Bone marrow (tissue), 2 donors: ENCODE measurements around the gene PCDHA11.
"Not testable (repeated sequence)": the region's sequence is repeated elsewhere in the genome, so short reads cannot be mapped to it uniquely, and the experiment has no call there.

Experiments
- DNase-seq, 2 donors: peaks; one replicate each; lab custom pipeline; 2025; lab: John Stamatoyannopoulos, UW

Gene PCDHA11, protein sequence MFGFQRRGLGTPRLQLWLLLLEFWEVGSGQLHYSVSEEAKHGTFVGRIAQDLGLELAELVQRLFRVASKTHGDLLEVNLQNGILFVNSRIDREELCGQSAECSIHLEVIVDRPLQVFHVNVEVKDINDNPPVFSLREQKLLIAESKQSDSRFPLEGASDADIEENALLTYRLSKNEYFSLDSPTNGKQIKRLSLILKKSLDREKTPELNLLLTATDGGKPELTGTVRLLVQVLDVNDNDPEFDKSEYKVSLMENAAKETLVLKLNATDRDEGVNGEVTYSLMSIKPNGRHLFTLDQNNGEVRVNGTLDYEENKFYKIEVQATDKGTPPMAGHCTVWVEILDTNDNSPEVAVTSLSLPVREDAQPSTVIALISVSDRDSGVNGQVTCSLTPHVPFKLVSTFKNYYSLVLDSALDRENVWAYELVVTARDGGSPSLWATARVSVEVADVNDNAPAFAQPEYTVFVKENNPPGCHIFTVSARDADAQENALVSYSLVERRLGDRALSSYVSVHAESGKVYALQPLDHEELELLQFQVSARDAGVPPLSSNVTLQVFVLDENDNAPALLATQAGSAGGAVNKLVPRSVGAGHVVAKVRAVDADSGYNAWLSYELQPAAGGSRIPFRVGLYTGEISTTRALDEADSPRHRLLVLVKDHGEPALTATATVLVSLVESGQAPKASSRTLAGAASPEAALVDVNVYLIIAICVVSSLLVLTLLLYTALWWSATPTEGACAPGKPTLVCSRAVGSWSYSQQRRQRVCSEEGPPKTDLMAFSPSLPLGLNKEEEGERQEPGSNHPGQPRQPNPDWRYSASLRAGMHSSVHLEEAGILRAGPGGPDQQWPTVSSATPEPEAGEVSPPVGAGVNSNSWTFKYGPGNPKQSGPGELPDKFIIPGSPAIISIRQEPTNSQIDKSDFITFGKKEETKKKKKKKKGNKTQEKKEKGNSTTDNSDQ

DNA sequence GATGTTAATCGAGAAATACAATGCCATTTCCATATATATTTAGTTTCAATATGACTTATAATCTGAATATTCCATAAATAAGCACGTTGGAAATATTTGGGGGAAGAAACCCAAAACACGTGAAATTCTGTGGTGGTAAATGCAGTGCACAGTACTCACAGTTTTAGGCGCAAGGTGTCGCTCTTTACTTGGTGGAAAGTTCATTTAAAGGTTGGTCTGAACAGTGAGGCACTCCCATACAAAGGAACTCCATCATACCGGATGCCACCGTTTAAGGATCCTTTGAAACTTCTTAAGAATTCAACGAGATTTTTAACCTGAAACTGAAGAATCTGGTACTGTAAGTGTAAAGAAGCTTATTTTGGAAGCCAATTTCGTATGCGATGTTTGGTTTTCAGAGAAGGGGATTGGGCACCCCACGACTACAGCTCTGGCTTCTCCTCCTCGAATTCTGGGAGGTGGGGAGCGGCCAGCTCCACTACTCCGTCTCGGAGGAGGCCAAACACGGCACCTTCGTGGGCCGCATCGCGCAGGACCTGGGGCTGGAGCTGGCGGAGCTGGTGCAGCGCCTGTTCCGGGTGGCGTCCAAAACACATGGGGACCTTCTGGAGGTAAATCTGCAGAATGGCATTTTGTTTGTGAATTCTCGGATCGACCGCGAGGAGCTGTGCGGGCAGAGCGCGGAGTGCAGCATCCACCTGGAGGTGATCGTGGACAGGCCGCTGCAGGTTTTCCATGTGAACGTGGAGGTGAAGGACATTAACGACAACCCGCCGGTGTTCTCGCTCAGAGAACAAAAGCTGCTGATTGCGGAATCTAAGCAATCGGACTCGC is at the start of gene PCDHA11:
TSS of gene PCDHA11 (plus strand) at position 237 of the 834 bp plus-strand sequence. CDS start at position 384, 147 bp downstream.
- no peak for DNase-seq

GRCh38 chr5:140821375-140822280 is 47.1 kb upstream of the PCDHA11 start, which contains the start of gene PCDHA5:
TSS of gene PCDHA5 (plus strand) at chr5:140821613.
- no peak for DNase-seq

DNA sequence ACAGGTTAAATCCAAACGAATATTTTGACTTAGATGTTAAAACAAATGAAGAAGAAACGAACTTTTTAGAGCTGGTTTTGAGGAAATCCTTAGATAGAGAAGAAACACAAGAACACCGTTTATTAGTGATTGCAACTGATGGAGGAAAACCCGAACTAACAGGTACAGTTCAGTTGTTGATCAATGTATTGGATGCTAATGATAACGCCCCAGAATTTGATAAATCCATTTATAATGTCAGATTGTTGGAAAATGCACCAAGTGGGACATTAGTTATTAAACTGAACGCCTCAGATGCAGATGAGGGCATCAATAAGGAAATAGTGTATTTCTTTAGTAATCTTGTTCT is 46.5 kb upstream of the PCDHA11 start:
- no peak for DNase-seq

DNA sequence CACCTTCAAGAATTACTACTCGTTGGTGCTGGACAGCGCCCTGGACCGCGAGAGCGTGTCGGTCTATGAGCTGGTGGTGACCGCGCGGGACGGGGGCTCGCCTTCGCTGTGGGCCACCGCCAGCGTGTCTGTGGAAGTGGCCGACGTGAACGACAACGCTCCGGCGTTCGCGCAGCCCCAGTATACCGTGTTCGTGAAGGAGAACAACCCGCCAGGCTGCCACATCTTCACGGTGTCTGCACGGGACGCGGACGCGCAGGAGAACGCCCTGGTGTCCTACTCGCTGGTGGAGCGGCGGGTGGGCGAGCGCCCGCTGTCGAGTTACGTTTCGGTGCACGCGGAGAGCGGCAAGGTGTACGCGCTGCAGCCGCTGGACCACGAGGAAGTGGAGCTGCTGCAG is 45.8 kb upstream of the PCDHA11 start:
- DNase-seq = not testable (repeated sequence)

DNA sequence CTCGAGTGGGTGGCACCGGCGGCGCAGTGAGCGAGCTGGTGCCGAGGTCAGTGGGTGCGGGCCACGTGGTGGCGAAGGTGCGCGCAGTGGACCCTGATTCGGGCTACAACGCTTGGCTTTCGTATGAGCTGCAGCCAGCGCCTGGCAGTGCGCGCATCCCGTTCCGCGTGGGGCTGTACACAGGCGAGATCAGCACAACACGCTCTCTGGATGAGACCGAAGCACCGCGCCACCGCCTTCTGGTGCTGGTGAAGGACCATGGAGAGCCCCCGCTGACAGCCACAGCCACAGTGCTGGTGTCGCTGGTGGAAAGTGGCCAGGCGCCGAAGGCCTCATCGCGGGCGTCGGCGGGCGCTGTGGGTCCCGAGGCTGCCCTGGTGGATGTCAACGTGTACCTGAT is 45.3 kb upstream of the PCDHA11 start:
- no peak for DNase-seq

GRCh38 chr5:140827704-140828361 is 40.9 kb upstream of the PCDHA11 start, which contains the start of gene PCDHA6:
TSS of gene PCDHA6 (plus strand) at chr5:140827960. CDS start at chr5:140828092, 132 bp downstream.
- no peak for DNase-seq

GRCh38 chr5:140828362-140828737 is 40.4 kb upstream of the PCDHA11 start:
- no peak for DNase-seq

DNA sequence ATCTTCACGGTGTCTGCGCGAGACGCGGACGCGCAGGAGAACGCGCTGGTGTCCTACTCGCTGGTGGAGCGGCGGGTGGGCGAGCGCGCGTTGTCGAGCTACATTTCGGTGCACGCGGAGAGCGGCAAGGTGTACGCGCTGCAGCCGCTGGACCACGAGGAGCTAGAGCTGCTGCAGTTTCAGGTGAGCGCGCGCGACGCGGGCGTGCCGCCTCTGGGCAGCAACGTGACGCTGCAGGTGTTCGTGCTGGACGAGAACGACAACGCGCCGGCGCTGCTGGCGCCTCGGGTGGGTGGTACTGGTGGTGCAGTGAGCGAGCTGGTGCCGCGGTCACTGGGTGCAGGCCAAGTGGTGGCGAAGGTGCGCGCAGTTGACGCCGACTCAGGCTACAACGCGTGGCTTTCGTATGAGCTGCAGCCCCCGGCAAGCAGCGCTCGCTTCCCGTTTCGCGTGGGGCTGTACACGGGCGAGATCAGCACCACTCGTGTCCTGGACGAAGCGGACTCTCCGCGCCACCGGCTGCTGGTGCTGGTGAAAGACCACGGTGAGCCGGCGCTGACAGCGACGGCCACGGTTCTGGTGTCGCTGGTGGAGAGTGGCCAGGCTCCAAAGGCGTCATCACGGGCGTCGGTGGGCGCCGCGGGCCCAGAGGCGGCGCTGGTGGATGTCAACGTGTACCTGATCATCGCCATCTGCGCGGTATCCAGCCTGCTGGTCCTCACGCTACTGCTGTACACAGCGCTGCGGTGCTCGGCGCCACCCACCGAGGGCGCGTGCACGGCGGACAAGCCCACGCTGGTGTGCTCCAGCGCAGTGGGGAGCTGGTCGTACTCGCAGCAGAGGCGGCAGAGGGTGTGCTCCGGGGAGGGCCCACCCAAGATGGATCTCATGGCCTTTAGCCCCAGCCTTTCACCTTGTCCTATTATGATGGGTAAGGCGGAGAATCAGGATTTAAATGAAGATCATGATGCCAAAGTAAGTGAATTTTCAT is 39.0 kb upstream of the PCDHA11 start:
- not testable (repeated sequence) for DNase-seq

DNA sequence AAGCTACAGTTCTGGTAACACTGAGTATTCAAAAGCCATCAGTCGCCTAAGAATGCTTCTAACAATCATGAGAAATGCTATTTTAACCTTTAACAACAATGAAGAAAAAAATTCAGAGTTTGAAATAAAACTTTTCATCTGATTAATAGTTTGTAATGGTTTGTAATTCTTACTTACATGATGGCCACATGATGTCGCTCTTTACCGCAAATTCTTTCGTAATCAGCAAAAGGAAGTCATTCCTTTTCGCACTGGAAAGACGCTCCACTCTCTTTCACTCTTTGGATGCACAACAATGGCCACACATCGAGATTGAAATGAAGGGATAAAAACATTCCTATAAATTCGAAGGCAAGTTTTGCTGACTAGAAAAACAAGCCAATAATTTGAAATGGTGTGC is 34.8 kb upstream of the PCDHA11 start, which contains the start of gene PCDHA7:
TSS of gene PCDHA7 (plus strand) at position 277 of the 400 bp plus-strand sequence. CDS start at position 392, 115 bp downstream.
- no peak for DNase-seq

DNA sequence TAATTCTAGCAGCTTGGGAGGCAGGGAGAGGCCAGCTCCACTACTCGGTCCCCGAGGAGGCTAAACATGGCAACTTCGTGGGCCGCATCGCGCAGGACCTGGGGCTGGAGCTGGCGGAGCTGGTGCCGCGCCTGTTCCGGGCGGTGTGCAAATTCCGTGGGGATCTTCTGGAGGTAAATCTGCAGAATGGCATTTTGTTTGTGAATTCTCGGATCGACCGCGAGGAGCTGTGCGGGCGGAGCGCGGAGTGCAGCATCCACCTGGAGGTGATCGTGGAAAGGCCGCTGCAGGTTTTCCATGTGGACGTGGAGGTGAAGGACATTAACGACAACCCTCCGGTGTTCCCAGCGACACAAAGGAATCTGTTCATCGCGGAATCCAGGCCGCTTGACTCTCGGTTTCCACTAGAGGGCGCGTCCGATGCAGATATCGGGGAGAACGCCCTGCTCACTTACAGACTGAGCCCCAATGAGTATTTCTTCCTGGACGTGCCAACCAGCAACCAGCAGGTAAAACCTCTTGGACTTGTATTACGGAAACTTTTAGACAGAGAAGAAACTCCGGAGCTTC is 34.2 kb upstream of the PCDHA11 start:
- not testable (repeated sequence) for DNase-seq

DNA sequence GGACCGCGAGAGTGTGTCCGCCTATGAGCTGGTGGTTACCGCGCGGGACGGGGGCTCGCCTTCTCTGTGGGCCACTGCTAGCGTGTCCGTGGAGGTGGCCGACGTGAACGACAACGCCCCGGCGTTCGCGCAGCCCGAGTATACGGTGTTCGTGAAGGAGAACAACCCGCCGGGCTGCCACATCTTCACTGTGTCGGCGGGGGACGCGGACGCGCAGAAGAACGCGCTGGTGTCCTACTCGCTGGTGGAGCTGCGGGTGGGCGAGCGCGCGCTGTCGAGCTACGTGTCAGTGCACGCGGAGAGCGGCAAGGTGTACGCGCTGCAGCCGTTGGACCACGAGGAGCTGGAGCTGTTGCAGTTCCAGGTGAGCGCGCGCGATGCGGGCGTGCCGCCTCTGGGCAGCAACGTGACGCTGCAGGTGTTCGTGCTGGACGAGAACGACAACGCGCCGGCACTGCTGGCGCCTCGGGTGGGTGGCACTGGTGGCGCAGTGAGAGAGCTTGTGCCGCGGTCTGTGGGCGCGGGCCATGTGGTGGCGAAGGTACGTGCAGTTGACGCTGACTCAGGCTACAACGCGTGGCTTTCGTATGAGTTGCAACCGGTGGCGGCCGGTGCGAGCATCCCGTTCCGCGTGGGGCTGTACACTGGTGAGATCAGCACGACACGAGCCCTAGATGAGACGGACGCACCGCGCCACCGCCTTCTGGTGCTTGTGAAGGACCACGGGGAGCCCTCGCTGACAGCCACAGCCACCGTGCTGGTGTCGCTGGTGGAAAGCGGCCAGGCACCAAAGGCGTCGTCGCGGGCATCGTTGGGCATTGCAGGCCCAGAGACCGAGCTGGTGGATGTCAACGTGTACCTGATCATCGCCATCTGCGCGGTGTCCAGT is 32.9 kb upstream of the PCDHA11 start:
- no peak for DNase-seq

DNA sequence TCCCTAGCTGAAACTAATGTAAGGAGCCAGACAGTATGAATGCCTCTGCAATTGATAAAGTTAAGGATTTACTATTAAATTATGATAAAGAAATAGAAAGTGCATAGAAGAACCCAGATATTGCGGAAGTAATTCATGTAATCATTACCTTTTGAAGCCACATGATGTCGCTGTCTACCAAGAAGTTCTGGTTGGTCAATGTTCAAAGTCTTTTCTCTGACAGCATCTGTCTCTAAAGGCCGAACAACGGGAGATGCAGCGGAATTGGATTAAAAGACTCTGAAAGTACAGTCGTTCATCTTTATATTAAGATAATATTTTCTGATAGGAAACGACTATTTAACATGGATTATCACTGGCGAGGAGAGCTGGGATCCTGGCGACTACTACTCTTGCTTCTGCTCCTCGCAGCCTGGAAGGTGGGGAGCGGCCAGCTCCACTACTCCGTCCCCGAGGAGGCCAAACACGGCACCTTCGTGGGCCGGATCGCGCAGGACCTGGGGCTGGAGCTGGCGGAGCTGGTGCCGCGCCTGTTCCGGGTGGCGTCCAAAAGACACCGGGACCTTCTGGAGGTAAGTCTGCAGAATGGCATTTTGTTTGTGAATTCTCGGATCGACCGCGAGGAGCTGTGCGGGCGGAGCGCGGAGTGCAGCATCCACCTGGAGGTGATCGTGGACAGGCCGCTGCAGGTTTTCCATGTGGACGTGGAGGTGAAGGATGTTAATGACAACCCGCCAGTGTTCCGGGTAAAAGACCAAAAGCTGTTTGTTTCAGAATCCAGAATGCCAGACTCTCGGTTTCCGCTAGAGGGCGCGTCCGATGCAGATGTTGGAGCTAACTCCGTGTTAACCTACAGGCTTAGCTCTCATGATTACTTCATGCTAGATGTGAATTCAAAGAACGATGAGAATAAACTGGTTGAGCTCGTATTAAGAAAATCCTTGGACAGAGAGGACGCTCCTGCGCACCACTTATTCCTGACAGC is 27.5 kb upstream of the PCDHA11 start, which contains the start of gene PCDHA8:
TSS of gene PCDHA8 (plus strand) at position 210 of the 985 bp plus-strand sequence. CDS start at position 345, 135 bp downstream.
- DNase-seq = no peak

- DNase-seq = no peak
These were observed 25.7 kb upstream of the PCDHA11 start for GRCh38 chr5:140842798-140843733.

- DNase-seq = not testable (repeated sequence)
These were observed 20.3 kb upstream of the PCDHA11 start, which contains the start of gene PCDHA9 for GRCh38 chr5:140848139-140849102. TSS of gene PCDHA9 (plus strand) at chr5:140848382. CDS start at chr5:140848496, 114 bp downstream.
